ENCODE data around the gene ARPC5.

Gene ARPC5

GRCh38 chr1:183588827-183589226 lies 46.8 kb downstream of the ARPC5 start:
- no peak for DNase-seq (ENCODE audit: low read depth in 2 of 3, low spot score in 2 of 3)

- no peak for DNase-seq (ENCODE audit: low read depth in 2 of 3, low spot score in 2 of 3)
These were observed 48.7 kb downstream of the ARPC5 start for GRCh38 chr1:183586926-183587325.

GRCh38 chr1:183586455-183586854 lies 49.1 kb downstream of the ARPC5 start:
- no peak for DNase-seq (ENCODE audit: low read depth in 2 of 3, low spot score in 2 of 3)

- no peak for DNase-seq (ENCODE audit: low read depth in 2 of 3, low spot score in 2 of 3)
These were observed 50.5 kb downstream of the ARPC5 start for GRCh38 chr1:183585038-183585437.

- no peak for DNase-seq (ENCODE audit: low read depth in 2 of 3, low spot score in 2 of 3)
These were observed 51.4 kb downstream of the ARPC5 start for GRCh38 chr1:183584147-183584546.

GRCh38 chr1:183583466-183583865 lies 52.1 kb downstream of the ARPC5 start:
- no peak for DNase-seq (ENCODE audit: low read depth in 2 of 3, low spot score in 2 of 3)

- no peak for DNase-seq (ENCODE audit: low read depth in 2 of 3, low spot score in 2 of 3)
These were observed 53.4 kb downstream of the ARPC5 start for GRCh38 chr1:183582021-183582713.

GRCh38 chr1:183580281-183580682 lies 55.3 kb downstream of the ARPC5 start:
- no peak for DNase-seq (ENCODE audit: low read depth in 2 of 3, low spot score in 2 of 3)

- DNase-seq (ENCODE audit: low read depth in 2 of 3, low spot score in 2 of 3): no peak
These were observed 56.7 kb downstream of the ARPC5 start for GRCh38 chr1:183578856-183579255.

- no peak for DNase-seq (ENCODE audit: low read depth in 2 of 3, low spot score in 2 of 3)
These were observed 57.6 kb downstream of the ARPC5 start for GRCh38 chr1:183577897-183578465.

- DNase-seq (ENCODE audit: low read depth in 2 of 3, low spot score in 2 of 3): no peak
These were observed 59.0 kb downstream of the ARPC5 start for GRCh38 chr1:183576537-183576936.

- DNase-seq (ENCODE audit: low read depth in 2 of 3, low spot score in 2 of 3): no peak
These were observed 60.0 kb downstream of the ARPC5 start for GRCh38 chr1:183575606-183576005.

GRCh38 chr1:183572721-183573120 lies 62.9 kb downstream of the ARPC5 start:
- DNase-seq (ENCODE audit: low read depth in 2 of 3, low spot score in 2 of 3): no peak

GRCh38 chr1:183571678-183572268 lies 63.8 kb downstream of the ARPC5 start:
- no peak for DNase-seq (ENCODE audit: low read depth in 2 of 3, low spot score in 2 of 3)
